ENCODE data around the gene P2RY8. TPM values are rescaled to one million over a fixed set of nuclear protein-coding genes. Genes with fewer than 3 reads are reported as not detected.
"Not testable (repeated sequence)": the region's sequence is repeated elsewhere in the genome, so short reads cannot be mapped to it uniquely, and the experiment has no call there.

P2RY8 gene
- total and polyA plus RNA-seq, 2 donors: 0.26 to 2.6 TPM

DNA sequence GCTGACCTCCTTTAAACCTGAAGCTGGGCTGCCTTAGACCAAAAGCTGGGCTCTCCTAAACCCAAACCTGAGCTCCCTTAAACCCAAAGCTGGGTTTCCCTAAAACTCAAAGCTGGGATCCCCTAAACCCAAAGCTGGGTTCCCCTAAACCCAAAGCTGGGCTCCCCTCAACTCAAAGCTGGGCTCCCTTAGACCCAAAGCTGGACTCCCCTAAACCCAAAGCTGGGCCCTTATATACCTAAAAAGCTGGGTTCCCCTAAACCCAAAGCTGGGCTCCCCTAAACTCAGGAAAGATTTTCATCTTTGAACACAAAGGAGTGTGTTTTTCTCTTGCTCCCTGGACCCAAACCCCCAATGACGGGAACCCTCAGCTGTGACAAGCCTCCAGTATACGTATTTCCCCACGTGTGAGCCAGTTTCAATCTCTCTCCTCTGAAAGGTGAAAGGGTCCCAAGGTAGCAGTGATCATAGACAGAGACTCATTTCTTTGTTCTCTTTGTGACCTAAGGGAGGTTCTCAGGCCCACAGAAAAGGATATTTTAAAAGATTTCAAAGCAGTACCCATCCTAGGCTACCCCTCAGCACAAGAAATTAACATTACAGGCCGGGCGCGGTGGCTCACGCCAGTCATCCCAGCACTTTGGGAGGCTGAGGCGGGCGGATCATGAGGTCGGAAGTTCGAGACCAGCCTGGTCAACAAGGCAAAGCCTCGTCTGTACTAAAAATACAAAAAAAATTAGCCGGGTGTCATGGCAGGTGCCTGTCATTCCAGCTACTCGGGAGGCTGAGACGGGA is 52.9 kb downstream of the P2RY8 start:
- DNase-seq (ENCODE audit: extremely low spot score): no peak
- Histone ChIP-seq H3K4me1 (ENCODE audit: insufficient read depth) (no peaks in the 10 kb centered on the region), H3K27ac (ENCODE audit: low read depth) (no peak overlapping the region), H3K4me3 (ENCODE audit: low read depth, low read length) (no peak overlapping the region), H3K36me3 (ENCODE audit: insufficient read depth) (no peaks in the 10 kb centered on the region)
- 80% methylated on average over 15 of the region's 15 CpGs for WGBS

GRCh38 chrX:1482530-1482928 is 54.5 kb downstream of the P2RY8 start:
- not testable (repeated sequence) for H3K4me1 ChIP-seq (ENCODE audit: insufficient read depth); H3K36me3 ChIP-seq (ENCODE audit: insufficient read depth); H3K4me3 ChIP-seq (ENCODE audit: low read depth, low read length); DNase-seq (ENCODE audit: extremely low spot score); H3K27ac ChIP-seq (ENCODE audit: low read depth)
- WGBS: 39% methylated on average over 2 of the region's 2 CpGs

DNA sequence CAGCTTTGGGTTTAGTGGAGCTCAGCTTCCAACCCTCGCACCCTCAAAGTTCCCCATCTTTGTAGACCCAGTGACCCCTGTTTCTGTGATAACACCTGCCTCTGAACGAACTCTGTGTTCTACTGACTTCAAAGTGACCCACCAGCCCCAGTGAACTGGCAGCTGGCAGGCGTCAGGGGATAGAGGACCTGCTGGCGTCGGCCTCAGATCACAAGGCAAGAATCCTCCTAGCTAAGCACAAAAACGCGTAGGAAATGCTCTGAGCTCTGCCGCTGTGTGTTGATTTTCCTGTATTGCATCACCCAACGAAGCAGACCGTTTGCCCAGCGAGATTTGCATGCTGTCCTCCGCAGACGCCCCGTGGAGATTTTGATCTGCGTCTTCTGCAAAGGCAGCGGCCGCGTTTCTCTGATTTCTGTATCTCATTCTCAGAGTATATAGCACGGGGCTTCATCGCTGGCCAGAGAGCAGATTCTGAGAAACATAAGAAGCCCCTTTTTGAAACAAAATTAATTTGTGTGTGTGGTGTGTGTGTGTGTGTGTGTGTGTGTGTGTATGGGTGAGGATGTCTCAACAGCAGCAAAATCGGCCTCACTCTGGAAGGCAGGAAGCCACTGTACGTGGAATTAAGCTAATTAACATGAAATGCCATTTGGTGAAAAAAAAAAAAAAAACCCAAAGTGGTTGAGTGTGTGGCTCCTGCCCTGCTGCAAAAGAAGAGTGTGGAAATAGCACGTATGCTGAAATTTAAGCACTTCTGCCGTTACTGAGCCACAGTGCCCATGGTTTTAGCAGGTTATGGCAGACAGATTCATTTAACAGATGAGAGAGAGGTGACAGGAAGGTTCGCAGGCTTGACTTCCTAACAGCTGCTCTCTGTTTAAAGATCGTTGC is 55.1 kb downstream of the P2RY8 start:
- 11% methylated on average over 26 of the region's 26 CpGs for WGBS
- H3K4me1 ChIP-seq (ENCODE audit: insufficient read depth): no peaks in the 10 kb centered on the region
- peak; percentile 23 for DNase-seq (ENCODE audit: extremely low spot score)
- H3K27ac ChIP-seq (ENCODE audit: low read depth): no peak overlapping the region
- H3K4me3 ChIP-seq (ENCODE audit: low read depth, low read length): no peak overlapping the region
- no peaks in the 10 kb centered on the region for H3K36me3 ChIP-seq (ENCODE audit: insufficient read depth)

DNA sequence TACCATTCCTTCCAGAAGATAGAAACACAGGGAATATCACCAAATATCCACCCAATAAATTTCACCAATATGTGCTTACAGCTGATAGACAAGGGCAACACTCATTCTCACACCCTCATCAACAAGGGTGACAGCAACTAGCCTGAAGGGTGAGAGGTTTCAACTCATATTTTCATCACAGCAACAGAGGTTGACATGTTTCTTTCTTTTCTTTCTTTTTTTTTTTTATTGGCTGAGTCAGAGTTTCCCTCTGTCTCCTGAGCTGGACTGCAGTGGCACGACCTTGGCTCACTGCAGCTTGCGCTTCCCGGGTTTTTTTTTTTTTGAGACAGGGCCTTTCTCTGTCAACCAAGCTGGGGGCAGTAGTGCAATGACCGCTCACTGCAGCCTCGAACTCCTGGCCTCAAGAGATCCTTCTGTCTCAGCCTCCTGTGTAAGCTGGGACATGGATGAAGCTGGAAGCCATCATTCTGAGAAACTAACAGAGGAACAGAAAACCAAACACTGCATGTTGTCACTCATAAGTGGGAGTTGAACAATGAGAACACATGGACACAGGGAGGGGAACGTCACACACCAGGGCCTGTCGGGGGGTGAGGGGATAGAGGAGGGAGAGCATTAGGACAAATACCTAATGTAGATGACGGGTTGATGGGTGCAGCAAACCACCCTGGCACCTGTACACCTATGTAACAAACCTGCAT is 56.8 kb downstream of the P2RY8 start:
- Histone ChIP-seq H3K27ac (ENCODE audit: low read depth) (no peak overlapping the region), H3K4me3 (ENCODE audit: low read depth, low read length) (no peak overlapping the region), H3K4me1 (ENCODE audit: insufficient read depth) (no peaks in the 10 kb centered on the region), H3K36me3 (ENCODE audit: insufficient read depth) (no peaks in the 10 kb centered on the region)
- WGBS: 78% methylated on average over 8 of the region's 8 CpGs
- DNase-seq (ENCODE audit: extremely low spot score): no peak

- Histone ChIP-seq H3K27ac (ENCODE audit: low read depth) (no peak overlapping the region), H3K4me1 (ENCODE audit: insufficient read depth) (no peaks in the 10 kb centered on the region), H3K4me3 (ENCODE audit: low read depth, low read length) (no peak overlapping the region), H3K36me3 (ENCODE audit: insufficient read depth) (no peaks in the 10 kb centered on the region)
- DNase-seq (ENCODE audit: extremely low spot score): no peak
- 65% methylated on average over 8 of the region's 8 CpGs for WGBS
Measured at GRCh38 chrX:1477801-1478458, 59.1 kb downstream of the P2RY8 start.

DNA sequence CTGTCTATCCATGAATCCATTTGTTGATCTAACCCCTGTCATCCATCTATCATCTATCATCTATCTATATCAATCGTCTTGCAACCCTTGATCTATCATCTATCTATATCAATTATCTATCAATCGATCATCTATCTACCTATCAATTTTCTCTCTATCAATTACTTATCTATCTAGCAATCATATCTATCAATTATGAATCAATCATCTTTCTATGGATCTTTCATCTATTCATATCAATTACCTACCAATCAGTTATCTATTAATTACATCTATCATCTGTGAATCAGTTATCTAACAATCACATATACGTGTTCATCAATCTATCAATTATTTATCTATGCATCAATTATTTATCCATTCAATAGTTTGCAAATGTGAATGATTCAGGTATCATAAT is 59.8 kb downstream of the P2RY8 start:
- H3K4me3 ChIP-seq (ENCODE audit: low read depth, low read length): no peak overlapping the region
- DNase-seq (ENCODE audit: extremely low spot score): no peak
- no peak overlapping the region for H3K27ac ChIP-seq (ENCODE audit: low read depth)
- H3K4me1 ChIP-seq (ENCODE audit: insufficient read depth): no peaks in the 10 kb centered on the region
- WGBS: 45% methylated on average over 3 of the region's 3 CpGs
- no peaks in the 10 kb centered on the region for H3K36me3 ChIP-seq (ENCODE audit: insufficient read depth)

GRCh38 chrX:1476682-1477081 is 60.3 kb downstream of the P2RY8 start:
- DNase-seq (ENCODE audit: extremely low spot score): no peak
- Histone ChIP-seq H3K4me1 (ENCODE audit: insufficient read depth) (no peaks in the 10 kb centered on the region), H3K27ac (ENCODE audit: low read depth) (no peak overlapping the region), H3K4me3 (ENCODE audit: low read depth, low read length) (no peak overlapping the region), H3K36me3 (ENCODE audit: insufficient read depth) (no peaks in the 10 kb centered on the region)
- 93% methylated on average over 5 of the region's 5 CpGs for WGBS

DNA sequence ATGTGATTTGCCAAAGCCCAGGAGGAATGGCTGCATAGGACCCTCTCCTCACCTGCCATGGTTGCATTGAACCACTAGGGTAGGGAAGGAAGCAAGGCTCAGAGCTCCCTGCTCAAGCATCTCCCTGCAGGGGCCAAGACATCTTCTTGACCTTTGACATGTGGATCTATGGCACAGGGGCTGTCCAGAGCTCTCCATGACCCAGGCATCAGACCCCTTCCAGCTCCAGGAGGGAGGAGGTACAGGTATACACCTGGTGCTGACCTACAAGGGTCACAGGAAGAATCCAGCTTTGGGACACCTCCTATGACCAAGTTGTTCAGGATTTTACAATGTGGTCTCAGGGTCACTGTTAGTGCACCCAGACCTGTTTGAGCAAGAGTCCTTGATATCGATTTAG is 61.1 kb downstream of the P2RY8 start:
- Histone ChIP-seq H3K27ac (ENCODE audit: low read depth) (no peak overlapping the region), H3K36me3 (ENCODE audit: insufficient read depth) (no peaks in the 10 kb centered on the region), H3K4me1 (ENCODE audit: insufficient read depth) (no peaks in the 10 kb centered on the region), H3K4me3 (ENCODE audit: low read depth, low read length) (no peak overlapping the region)
- WGBS: 98% methylated on average over 1 of the region's 1 CpG
- DNase-seq (ENCODE audit: extremely low spot score): no peak

DNA sequence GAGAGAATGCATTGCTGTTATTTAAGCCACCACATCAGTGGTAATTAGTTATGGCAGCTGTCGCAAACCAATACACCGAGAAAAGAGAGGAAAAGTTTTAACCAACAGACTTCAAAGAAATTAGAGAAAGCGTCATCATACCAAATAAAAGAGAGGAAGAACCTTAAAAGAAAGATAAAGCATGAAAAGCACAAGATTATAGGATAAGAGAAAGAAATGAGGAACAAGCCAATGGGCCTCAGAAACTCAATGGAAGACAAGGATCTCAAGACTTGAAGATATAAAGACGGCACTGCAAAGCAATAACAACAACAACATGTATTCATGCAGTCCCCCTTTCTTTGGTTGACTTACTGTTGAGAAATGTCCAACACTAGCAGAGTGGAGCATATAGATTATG is 61.5 kb downstream of the P2RY8 start:
- no peaks in the 10 kb centered on the region for H3K4me1 ChIP-seq (ENCODE audit: insufficient read depth)
- no peaks in the 10 kb centered on the region for H3K36me3 ChIP-seq (ENCODE audit: insufficient read depth)
- H3K27ac ChIP-seq (ENCODE audit: low read depth): no peak overlapping the region
- no peak overlapping the region for H3K4me3 ChIP-seq (ENCODE audit: low read depth, low read length)
- DNase-seq (ENCODE audit: extremely low spot score): no peak
- WGBS: 92% methylated on average over 4 of the region's 4 CpGs

DNA sequence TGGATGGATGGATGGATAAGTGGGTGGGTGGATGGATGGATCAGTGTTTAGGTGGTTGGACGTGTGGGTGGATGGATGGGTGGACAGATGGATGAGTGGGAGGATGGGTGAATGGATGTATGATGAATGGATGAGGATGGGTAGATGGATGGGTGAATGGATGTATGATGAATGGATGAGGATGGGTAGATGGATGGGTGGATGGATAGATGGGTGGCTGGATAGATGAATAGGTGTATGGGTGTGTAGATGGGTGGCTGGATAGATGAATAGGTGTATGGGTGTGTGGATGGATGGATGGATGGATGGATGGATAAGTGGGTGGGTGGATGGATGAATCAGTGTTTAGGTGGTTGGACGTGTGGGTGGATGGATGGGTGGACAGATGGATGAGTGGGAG is 62.4 kb downstream of the P2RY8 start:
- not testable (repeated sequence) for H3K36me3 ChIP-seq (ENCODE audit: insufficient read depth); H3K4me1 ChIP-seq (ENCODE audit: insufficient read depth); H3K27ac ChIP-seq (ENCODE audit: low read depth); DNase-seq (ENCODE audit: extremely low spot score); H3K4me3 ChIP-seq (ENCODE audit: low read depth, low read length)
- WGBS: 63% methylated on average over 2 of the region's 2 CpGs

- Histone ChIP-seq H3K4me1 (ENCODE audit: insufficient read depth) (no peaks in the 10 kb centered on the region), H3K27ac (ENCODE audit: low read depth) (no peak overlapping the region), H3K36me3 (ENCODE audit: insufficient read depth) (no peaks in the 10 kb centered on the region), H3K4me3 (ENCODE audit: low read depth, low read length) (no peak overlapping the region)
- DNase-seq (ENCODE audit: extremely low spot score): no peak
- WGBS: 95% methylated on average over 2 of the region's 2 CpGs
Measured at GRCh38 chrX:1472975-1473374, 64.0 kb downstream of the P2RY8 start.

- WGBS: 65% methylated on average over 20 of the region's 20 CpGs
- DNase-seq (ENCODE audit: extremely low spot score): no peak
- H3K4me1 ChIP-seq (ENCODE audit: insufficient read depth): no peaks in the 10 kb centered on the region
- no peaks in the 10 kb centered on the region for H3K36me3 ChIP-seq (ENCODE audit: insufficient read depth)
- H3K4me3 ChIP-seq (ENCODE audit: low read depth, low read length): no peak overlapping the region
- no peak overlapping the region for H3K27ac ChIP-seq (ENCODE audit: low read depth)
Measured at GRCh38 chrX:1468250-1468772, 68.7 kb downstream of the P2RY8 start.

- no peak for DNase-seq (ENCODE audit: extremely low spot score)
- H3K36me3 ChIP-seq (ENCODE audit: insufficient read depth): no peaks in the 10 kb centered on the region
- no peaks in the 10 kb centered on the region for H3K4me1 ChIP-seq (ENCODE audit: insufficient read depth)
- H3K4me3 ChIP-seq (ENCODE audit: low read depth, low read length): no peak overlapping the region
- 57% methylated on average over 20 of the region's 20 CpGs for WGBS
- H3K27ac ChIP-seq (ENCODE audit: low read depth): no peak overlapping the region
Measured at GRCh38 chrX:1466971-1467561, 69.9 kb downstream of the P2RY8 start.

Measured in urinary bladder (tissue), 4 donors.